ENCODE results near the gene NLGN1.

- TF ChIP-seq CTCF (IDR thresholded peaks at IDR 0.05) (no peak), POLR2AphosphoS5 (IDR thresholded peaks at IDR 0.05) (no peak), POLR2A (IDR thresholded peaks at IDR 0.05; ENCODE audit: low read depth) (no peak), EP300 (IDR thresholded peaks at IDR 0.05) (no peak)
These were observed 631.1 kb downstream of the NLGN1 start for GRCh38 chr3:174028673-174029072.
